GM23338 (cell line): ENCODE results near the gene ANKH. TPM values are rescaled to one million over a fixed set of nuclear protein-coding genes. Genes with fewer than 3 reads are reported as not detected.

Experiments used
- ATAC-seq: fragments of 200-7000 bp; cut with Tn5 transposase; 3 replicates; pipeline ENCODE4 v1.9.1; 2020
- DNase-seq: peaks from one replicate; pipeline ENCODE4 v3.0.0-alpha.2; 2015; ENCODE audit warnings: low spot score
- H2AFZ ChIP-seq: fragments of 200-600 bp; sonication (generic); 2 replicates; pipeline ENCODE4 v1.8.0; 2016; ENCODE audit warnings: antibody characterized with exemption, mild to moderate bottlenecking, moderate library complexity
- H3F3A ChIP-seq: fragments of 200-600 bp; sonication (generic); replicated peaks from 2 replicates; pipeline ENCODE4 v1.8.0; 2017; ENCODE audit warnings: antibody characterized with exemption, mixed run types, low read depth
- H3K27ac ChIP-seq: fragments of 200-600 bp; sonication (generic); 2 replicates; pipeline ENCODE4 v1.6.1; 2016; ENCODE audit warnings: low read depth
- H3K27me3 ChIP-seq: fragments of 200-600 bp; sonication (generic); 2 replicates; pipeline ENCODE4 v1.8.0; 2016; ENCODE audit warnings: mild to moderate bottlenecking, mixed run types, moderate library complexity; ENCODE audit not compliant: insufficient read depth
- H3K36me3 ChIP-seq: fragments of 200-600 bp; sonication (generic); 2 replicates; pipeline ENCODE4 v1.8.0; 2016; ENCODE audit warnings: mild to moderate bottlenecking; ENCODE audit not compliant: insufficient read depth
- H3K4me1 ChIP-seq: fragments of 200-600 bp; sonication (generic); 2 replicates; pipeline ENCODE4 v1.8.0; 2016; ENCODE audit warnings: mild to moderate bottlenecking, moderate library complexity; ENCODE audit not compliant: insufficient read depth
- H3K4me2 ChIP-seq: fragments of 200-600 bp; sonication (generic); 2 replicates; pipeline ENCODE4 v1.7.1; 2017; ENCODE audit warnings: mixed run types
- H3K4me3 ChIP-seq: fragments of 200-600 bp; sonication (generic); 2 replicates; pipeline ENCODE4 v1.6.1; 2016; ENCODE audit warnings: mixed run types
- H3K79me2 ChIP-seq: fragments of 200-600 bp; sonication (generic); replicated peaks from 2 replicates; pipeline ENCODE4 v1.8.0; 2017; ENCODE audit warnings: mild to moderate bottlenecking; ENCODE audit not compliant: insufficient read depth
- H3K9me2 ChIP-seq: fragments of 200-600 bp; sonication (generic); 2 replicates; pipeline ENCODE4 v1.8.0; 2017; ENCODE audit not compliant: insufficient read depth
- H4K20me1 ChIP-seq: fragments of 200-600 bp; sonication (generic); replicated peaks from 2 replicates; pipeline ENCODE4 v1.8.0; 2017; ENCODE audit warnings: mild to moderate bottlenecking; ENCODE audit not compliant: insufficient read depth
- H3K27ac Mint-ChIP-seq: 2 replicates; pipeline ENCODE4 v1.8.0; 2020; ENCODE audit warnings: inconsistent platforms, mild to moderate bottlenecking, moderate library complexity, mixed read lengths
- H3K27me3 Mint-ChIP-seq: 3 replicates; pipeline ENCODE4 v1.8.0; 2022; ENCODE audit warnings: low read depth, mild to moderate bottlenecking, moderate library complexity, mixed read lengths, inconsistent platforms; ENCODE audit not compliant: insufficient read depth, poor library complexity
- H3K36me3 Mint-ChIP-seq: 3 replicates; pipeline ENCODE4 v1.8.0; 2021; ENCODE audit warnings: low read depth, mild to moderate bottlenecking, inconsistent platforms, moderate library complexity, mixed read lengths
- H3K4me1 Mint-ChIP-seq: 3 replicates; pipeline ENCODE4 v1.8.0; 2020; ENCODE audit warnings: mild to moderate bottlenecking, inconsistent platforms, mixed read lengths
- H3K4me3 Mint-ChIP-seq: 3 replicates; pipeline ENCODE4 v1.8.0; 2021; ENCODE audit warnings: moderate library complexity, mild to moderate bottlenecking, inconsistent platforms, mixed read lengths
- H3K9me3 Mint-ChIP-seq: 3 replicates; pipeline ENCODE4 v1.8.0; 2020; ENCODE audit warnings: moderate library complexity, mild to moderate bottlenecking, inconsistent platforms, mixed read lengths
- CREB1 ChIP-seq: fragments of 250-450 bp; sonication (Bioruptor Pico); IDR thresholded peaks from 2 replicates; pipeline ENCODE4 v1.5.0; 2020; ENCODE audit warnings: low read depth, mild to moderate bottlenecking, moderate library complexity
- CTCF ChIP-seq, 2 experiments: fragments of 200-600 bp in 1 of 2; sonication (generic) in 1 of 2; conservative IDR thresholded peaks; 2 replicates each; pipeline versions ENCODE4 v1.5.1 to v1.6.1; 2016 to 2017; ENCODE audit warnings: antibody characterized with exemption in 2 of 2, low read depth in 2 of 2, mild to moderate bottlenecking in 2 of 2, moderate library complexity in 1 of 2
- ETS1 ChIP-seq: IDR thresholded peaks from 2 replicates; pipeline ENCODE4 v1.6.1; 2016; ENCODE audit warnings: antibody characterized with exemption
- EZH2 ChIP-seq: fragments of 200-600 bp; sonication (generic); IDR thresholded peaks from one replicate; pipeline ENCODE4 v1.8.0; 2017; ENCODE audit warnings: antibody characterized with exemption, mild to moderate bottlenecking, low read depth; ENCODE audit not compliant: unreplicated experiment
- EZH2phosphoT487 ChIP-seq: fragments of 200-600 bp; sonication (generic); IDR thresholded peaks from one replicate; pipeline ENCODE4 v1.8.1; 2018; ENCODE audit warnings: antibody characterized with exemption; ENCODE audit not compliant: unreplicated experiment
- NANOG ChIP-seq: IDR thresholded peaks from 2 replicates; pipeline ENCODE4 v1.6.1; 2016; ENCODE audit warnings: antibody characterized with exemption, borderline replicate concordance
- REST ChIP-seq: IDR thresholded peaks from one replicate; pipeline ENCODE4 v1.6.1; 2018; ENCODE audit warnings: antibody characterized with exemption; ENCODE audit not compliant: unreplicated experiment
- STAT1 ChIP-seq: IDR thresholded peaks from one replicate; pipeline ENCODE4 v1.6.1; 2016; ENCODE audit warnings: antibody characterized with exemption; ENCODE audit not compliant: unreplicated experiment
- ZNF114 ChIP-seq: fragments of 250-450 bp; sonication (Bioruptor Pico); IDR thresholded peaks from 2 replicates; pipeline ENCODE4 v1.5.0; 2020; ENCODE audit warnings: mild to moderate bottlenecking, moderate library complexity
- polyA plus RNA-seq: library from polyadenylated mRNA; unstranded; fragments of >200 nt; fragmentation: Nextera tagmentation; extraction: Ambion mirVana; gene quantifications from 2 replicates; pipeline ENCODE4 v1.2.1, GENCODE V29; 2016
- total RNA-seq: library from RNA; depleted of rRNA; stranded (reverse); fragments of >200 nt; shearing (Covaris generic); gene quantifications from 2 replicates; pipeline ENCODE4 v1.2.3, GENCODE V29; 2014

The ANKH gene
- total and polyA plus RNA-seq, 2 experiments from 2014 or later, result 5.0 to 6.1 TPM

- ATAC-seq, result peak; percentile 22; the same call in 2 of the 3 replicates
- H3K36me3 ChIP-seq, result no peaks in the 10 kb centered on the region
- Mint-ChIP-seq H3K4me3 (no peak overlapping the region; the same call in 2 of the 3 replicates), H3K36me3 (no peaks in the 10 kb centered on the region; the same call in 2 of the 3 replicates), H3K27ac (peak overlapping the region; percentile 46; the same call in 1 of the 2 replicates), H3K9me3 (no peaks in the 10 kb centered on the region), H3K27me3 (peaks cover 5% of the 10 kb centered on the region), H3K4me1 (peaks cover 51% of the 10 kb centered on the region)
- no peaks in the 10 kb centered on the region; the same call in 1 of the 2 replicates for H4K20me1 ChIP-seq
- H3K4me2 ChIP-seq, result peak overlapping the region; percentile 40
- no peak overlapping the region for H2AFZ ChIP-seq
- H3K79me2 ChIP-seq, result peaks cover 97% of the 10 kb centered on the region
- no peaks in the 10 kb centered on the region; the same call in 1 of the 2 replicates for H3K9me2 ChIP-seq
- H3K27me3 ChIP-seq, result no peaks in the 10 kb centered on the region
- no peak overlapping the region for H3K4me3 ChIP-seq
- no peaks in the 10 kb centered on the region for H3F3A ChIP-seq
- DNase-seq, result peak; percentile 30
- peak overlapping the region; percentile 23; the same call in 1 of the 2 replicates for H3K27ac ChIP-seq
- TF ChIP-seq EZH2 (no peak), EZH2phosphoT487 (no peak)
- H3K4me1 ChIP-seq, result peaks cover 58% of the 10 kb centered on the region
These were observed 198.8 kb downstream of the ANKH start for GRCh38 chr5:14672484-14673394.

GRCh38 chr5:14672082-14672481 lies 199.5 kb downstream of the ANKH start:
- H3K4me2 ChIP-seq, result no peak overlapping the region
- no peak overlapping the region for H3K4me3 ChIP-seq
- Mint-ChIP-seq H3K27me3 (peaks cover 5% of the 10 kb centered on the region), H3K27ac (no peak overlapping the region), H3K4me1 (peaks cover 51% of the 10 kb centered on the region), H3K4me3 (no peak overlapping the region), H3K36me3 (no peaks in the 10 kb centered on the region), H3K9me3 (no peaks in the 10 kb centered on the region)
- H3K27me3 ChIP-seq, result no peaks in the 10 kb centered on the region
- no peaks in the 10 kb centered on the region for H3K36me3 ChIP-seq
- DNase-seq (no peak), ATAC-seq (no peak)
- no peaks in the 10 kb centered on the region; the same call in 1 of the 2 replicates for H3K9me2 ChIP-seq
- H3F3A ChIP-seq, result no peaks in the 10 kb centered on the region
- H4K20me1 ChIP-seq, result no peaks in the 10 kb centered on the region; the same call in 1 of the 2 replicates
- H2AFZ ChIP-seq, result no peak overlapping the region
- no peak overlapping the region for H3K27ac ChIP-seq
- H3K79me2 ChIP-seq, result peaks cover 97% of the 10 kb centered on the region
- H3K4me1 ChIP-seq, result peaks cover 58% of the 10 kb centered on the region
- no peak for TF ChIP-seq EZH2phosphoT487
- TF ChIP-seq CREB1 (CRISPR knock-in tag), result no peak
- TF ChIP-seq ETS1, result no peak
- TF ChIP-seq CTCF (conservative IDR thresholded peaks at IDR 0.05; ENCODE audit: low read depth in 2 of 2), result no peak
- TF ChIP-seq REST, result no peak
- TF ChIP-seq ZNF114, result no peak
- no peak for TF ChIP-seq EZH2
- no peak for TF ChIP-seq STAT1
- no peak for TF ChIP-seq NANOG
